Neuronal stem cell (in vitro differentiated cells): ENCODE data around the gene WDFY3.

Experiments used
- DNase-seq: peaks from one replicate; pipeline ENCODE4 v3.0.0-alpha.2; 2013; ENCODE audit warnings: low spot score
- H2AFZ ChIP-seq: one replicate; pipeline ENCODE4 v1.6.1; 2013; ENCODE audit warnings: mild to moderate bottlenecking, low read length, inconsistent platforms
- H2AK5ac ChIP-seq: 2 replicates; pipeline ENCODE4 v1.6.1; 2013; ENCODE audit warnings: low read depth, mild to moderate bottlenecking, inconsistent platforms, low read length, moderate library complexity, mixed read lengths
- H2BK120ac ChIP-seq: 2 replicates; pipeline ENCODE4 v1.6.1; 2013; ENCODE audit warnings: low read depth, mild to moderate bottlenecking, inconsistent platforms, low read length, moderate library complexity, mixed read lengths
- H2BK12ac ChIP-seq: one replicate; pipeline ENCODE4 v1.6.1; 2013; ENCODE audit warnings: low read length, inconsistent platforms
- H2BK15ac ChIP-seq: 2 replicates; pipeline ENCODE4 v1.6.1; 2013; ENCODE audit warnings: mild to moderate bottlenecking, low read length, inconsistent platforms, mixed read lengths
- H2BK5ac ChIP-seq: one replicate; pipeline ENCODE4 v1.6.1; 2013; ENCODE audit warnings: inconsistent platforms, mild to moderate bottlenecking, low read length, moderate library complexity
- H3K14ac ChIP-seq: one replicate; pipeline ENCODE4 v1.6.1; 2013; ENCODE audit warnings: low read length, inconsistent platforms
- H3K18ac ChIP-seq: 2 replicates; pipeline ENCODE4 v1.6.1; 2013; ENCODE audit warnings: low read length, inconsistent platforms
- H3K23ac ChIP-seq: 2 replicates; pipeline ENCODE4 v1.6.1; 2013; ENCODE audit warnings: low read depth, mild to moderate bottlenecking, mixed read lengths, low read length, inconsistent platforms; ENCODE audit not compliant: poor library complexity
- H3K27ac ChIP-seq: replicated peaks from 3 replicates; pipeline ENCODE4 v1.5.1; 2013; ENCODE audit warnings: low read length, inconsistent platforms
- H3K27me3 ChIP-seq, 3 experiments: 2 replicates each; pipeline ENCODE4 v1.6.1; 2013; ENCODE audit warnings: low read length in 3 of 3, mild to moderate bottlenecking in 2 of 3, inconsistent platforms in 1 of 3, low read depth in 1 of 3, mixed read lengths in 1 of 3, moderate library complexity in 1 of 3; ENCODE audit not compliant: control insufficient read depth in 3 of 3, insufficient read depth in 3 of 3
- H3K36me3 ChIP-seq, 2 donors: replicated peaks in 1 of 2; 2 replicates each; pipeline ENCODE4 v1.6.1; 2013; ENCODE audit warnings: low read length in 2 of 2; ENCODE audit not compliant: control insufficient read depth in 2 of 2, insufficient read depth in 2 of 2
- H3K4ac ChIP-seq: 2 replicates; pipeline ENCODE4 v1.6.1; 2013; ENCODE audit warnings: inconsistent platforms, mild to moderate bottlenecking, low read length, moderate library complexity
- H3K4me1 ChIP-seq, 2 donors: 1 replicate in 1 of 2; 2 replicates in 1 of 2; pipeline ENCODE4 v1.6.1; 2013; ENCODE audit warnings: low read length in 2 of 2, low read depth in 1 of 2; ENCODE audit not compliant: control insufficient read depth in 2 of 2, insufficient read depth in 1 of 2
- H3K4me2 ChIP-seq: one replicate; pipeline ENCODE4 v1.6.1; 2013; ENCODE audit warnings: mild to moderate bottlenecking, low read length, inconsistent platforms; ENCODE audit not compliant: insufficient read depth, poor library complexity, severe bottlenecking
- H3K4me3 ChIP-seq, 2 donors: 2 replicates each; pipeline ENCODE4 v1.5.1; 2013; ENCODE audit warnings: low read length in 2 of 2, mild to moderate bottlenecking in 2 of 2, inconsistent platforms in 1 of 2, moderate library complexity in 1 of 2
- H3K79me1 ChIP-seq: one replicate; pipeline ENCODE4 v1.6.1; 2013; ENCODE audit warnings: low read depth, mild to moderate bottlenecking, inconsistent platforms, low read length, moderate library complexity
- H3K9ac ChIP-seq: one replicate; pipeline ENCODE4 v1.6.1; 2013; ENCODE audit warnings: mild to moderate bottlenecking, low read depth, low read length, inconsistent platforms; ENCODE audit not compliant: poor library complexity
- H3K9me3 ChIP-seq, 2 donors: replicated peaks in 1 of 2; 2 replicates each; pipeline versions ENCODE3 to v1.6.1; 2013; ENCODE audit warnings: low read length in 2 of 2, mild to moderate bottlenecking in 2 of 2, inconsistent platforms in 1 of 2, low read depth in 1 of 2, mixed read lengths in 1 of 2, moderate library complexity in 1 of 2; ENCODE audit not compliant: control insufficient read depth in 2 of 2, insufficient read depth in 1 of 2
- H4K8ac ChIP-seq: one replicate; pipeline ENCODE4 v1.6.1; 2013; ENCODE audit warnings: low read depth, mild to moderate bottlenecking, inconsistent platforms, low read length, moderate library complexity
- H4K91ac ChIP-seq: one replicate; pipeline ENCODE4 v1.6.1; 2013; ENCODE audit warnings: low read length, low read depth, mild to moderate bottlenecking, inconsistent platforms; ENCODE audit not compliant: poor library complexity
- WGBS, 2 donors: extraction: QIAGEN DNeasy Blood & Tissue Kit; methylation state at CpG; one replicate each; pipeline ENCODE4 v1.1.7; 2013; ENCODE audit warnings: missing lambda C conversion rate in 2 of 2, mixed read lengths in 1 of 2; ENCODE audit not compliant: insufficient read length in 2 of 2, insufficient replicate concordance in 1 of 2; ENCODE audit errors: extremely low coverage in 2 of 2; 5-methylcytosine and 5-hydroxymethylcytosine counted together

The WDFY3 gene

DNA sequence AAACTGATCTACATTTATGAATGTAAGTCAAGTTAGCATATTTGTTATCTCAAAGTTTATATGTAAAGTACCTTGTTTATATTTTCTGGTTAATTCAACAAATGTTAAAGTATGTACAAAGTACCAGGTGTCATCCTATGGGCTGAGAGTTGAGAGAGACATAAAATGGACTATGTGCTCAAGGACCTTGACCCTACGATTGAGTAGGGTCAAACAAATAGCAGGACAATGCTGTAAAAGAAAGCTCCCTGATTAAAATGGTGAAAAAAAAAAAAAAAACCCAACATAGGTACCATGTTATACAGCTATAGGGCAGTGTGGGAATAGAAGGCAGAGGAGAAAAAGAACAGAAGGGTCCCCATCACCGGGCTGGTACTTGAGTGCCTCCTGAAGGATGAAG is 260.2 kb downstream of the WDFY3 start:
- Histone ChIP-seq H2BK120ac (no peak overlapping the region), H3K18ac (no peak overlapping the region), H3K27me3 (no peaks in the 10 kb centered on the region), H3K4ac (no peak overlapping the region), H2AFZ (no peak overlapping the region), H3K9ac (no peak overlapping the region), H3K9me3 (peaks cover 0 to 10% of the 10 kb centered on the region in 2 donors), H3K23ac (no peak overlapping the region), H2AK5ac (no peak overlapping the region), H3K79me1 (no peaks in the 10 kb centered on the region), H3K4me2 (no peak overlapping the region), H2BK5ac (no peak overlapping the region), H3K27ac (no peak overlapping the region), H2BK12ac (no peak overlapping the region), H3K4me1 (peaks cover 0 to 2% of the 10 kb centered on the region in 2 donors), H2BK15ac (no peak overlapping the region), H3K4me3 (no peak overlapping the region), H4K8ac (no peak overlapping the region), H3K36me3 (peaks cover 8 to 98% of the 10 kb centered on the region in 2 donors), H4K91ac (no peak overlapping the region), H3K14ac (no peak overlapping the region)
- DNase-seq: no peak
- WGBS, 2 donors: no CpG with 5 or more reads among the region's 2 CpGs

DNA sequence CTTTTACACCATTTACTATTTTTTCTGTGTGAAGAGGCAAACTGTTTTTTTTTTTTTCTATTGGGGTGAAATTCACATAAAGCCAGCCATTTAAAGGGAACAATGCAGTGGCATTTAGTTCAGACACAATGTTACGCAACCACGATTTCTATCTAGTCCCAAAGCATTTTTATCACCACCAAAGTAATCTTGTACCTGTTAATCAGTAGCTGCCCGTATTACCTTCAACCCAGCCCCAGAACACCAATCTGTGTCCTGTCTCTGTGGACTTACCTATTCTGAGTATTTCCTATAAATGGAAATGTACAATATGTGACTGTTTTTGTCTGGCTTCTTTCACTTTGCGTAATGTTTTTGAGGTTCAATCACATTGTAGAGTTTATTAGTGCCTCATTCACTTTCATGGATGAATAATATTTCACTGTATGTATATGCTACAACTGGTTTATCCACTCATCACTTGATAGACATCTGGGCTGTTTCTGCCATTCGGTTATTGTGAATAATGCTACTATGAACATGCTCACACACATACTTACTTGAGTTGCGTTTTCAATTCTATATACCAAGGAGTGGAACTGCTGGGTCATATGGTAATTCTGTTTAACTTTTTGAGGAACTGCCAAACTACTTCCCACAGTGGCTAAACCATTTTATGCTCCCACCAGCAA is 267.4 kb downstream of the WDFY3 start:
- H2BK5ac ChIP-seq: no peak overlapping the region
- no peak overlapping the region for H3K27ac ChIP-seq
- no peaks in the 10 kb centered on the region for H3K27me3 ChIP-seq
- no peak overlapping the region for H3K23ac ChIP-seq
- no peak overlapping the region for H3K18ac ChIP-seq
- H3K14ac ChIP-seq: no peak overlapping the region
- H4K8ac ChIP-seq: no peak overlapping the region
- no peak overlapping the region for H2BK15ac ChIP-seq
- no CpG with 5 or more reads among the region's 6 CpGs for WGBS, 2 donors
- H3K36me3 ChIP-seq: peaks cover 12 to 94% of the 10 kb centered on the region in 2 donors
- no peak for DNase-seq
- H3K4ac ChIP-seq: no peak overlapping the region
- no peak overlapping the region for H3K9ac ChIP-seq
- H4K91ac ChIP-seq: no peak overlapping the region
- no peak overlapping the region for H2AK5ac ChIP-seq
- no peak overlapping the region for H2BK12ac ChIP-seq
- no peaks in the 10 kb centered on the region for H3K79me1 ChIP-seq
- no peaks in the 10 kb centered on the region for H3K4me1 ChIP-seq
- no peak overlapping the region for H2AFZ ChIP-seq
- H3K9me3 ChIP-seq: no peaks in the 10 kb centered on the region
- no peak overlapping the region for H3K4me3 ChIP-seq
- H2BK120ac ChIP-seq: no peak overlapping the region
- no peak overlapping the region for H3K4me2 ChIP-seq

DNA sequence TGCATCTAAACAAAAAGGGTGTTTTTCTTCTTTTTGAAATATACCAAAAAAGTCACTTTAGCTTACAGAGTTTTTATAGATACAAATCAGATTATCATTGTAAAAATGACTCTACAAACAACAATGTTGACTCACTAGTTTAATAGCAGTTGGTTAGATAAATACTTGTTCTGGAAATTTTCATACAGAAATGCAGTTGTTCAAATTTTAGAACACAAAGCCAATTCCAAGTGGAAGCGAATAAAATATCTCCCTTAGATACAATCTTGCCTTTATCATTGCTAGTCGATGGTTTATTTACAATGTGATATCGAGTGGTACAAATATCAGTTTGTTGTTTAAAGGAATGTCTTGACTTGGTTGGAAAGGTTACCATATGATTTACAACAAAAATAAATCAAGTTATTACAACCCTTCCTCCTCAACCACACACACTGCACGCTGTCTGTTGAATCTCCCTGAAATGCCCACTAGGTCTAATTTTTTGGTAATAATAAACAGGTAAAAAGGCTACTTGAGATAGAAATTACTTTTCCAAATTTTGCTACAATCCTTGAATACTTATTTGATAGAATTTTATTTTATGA is 268.8 kb downstream of the WDFY3 start:
- H2AFZ ChIP-seq: no peak overlapping the region
- H3K23ac ChIP-seq: no peak overlapping the region
- H3K4me1 ChIP-seq: no peaks in the 10 kb centered on the region
- no peak overlapping the region for H3K14ac ChIP-seq
- no peak overlapping the region for H3K4ac ChIP-seq
- peaks cover 9 to 96% of the 10 kb centered on the region in 2 donors for H3K36me3 ChIP-seq
- no peak for DNase-seq
- H3K27ac ChIP-seq: no peak overlapping the region
- no peak overlapping the region for H4K8ac ChIP-seq
- no peak overlapping the region for H2BK120ac ChIP-seq
- no peak overlapping the region for H3K18ac ChIP-seq
- no peaks in the 10 kb centered on the region for H3K79me1 ChIP-seq
- H3K4me2 ChIP-seq: no peak overlapping the region
- no peak overlapping the region for H2BK15ac ChIP-seq
- H3K27me3 ChIP-seq: no peaks in the 10 kb centered on the region
- no peak overlapping the region for H3K9ac ChIP-seq
- no peaks in the 10 kb centered on the region for H3K9me3 ChIP-seq
- WGBS, 2 donors: no CpG with 5 or more reads among the region's 4 CpGs
- H2BK5ac ChIP-seq: no peak overlapping the region
- no peak overlapping the region for H3K4me3 ChIP-seq
- H4K91ac ChIP-seq: no peak overlapping the region
- H2AK5ac ChIP-seq: no peak overlapping the region
- no peak overlapping the region for H2BK12ac ChIP-seq

DNA sequence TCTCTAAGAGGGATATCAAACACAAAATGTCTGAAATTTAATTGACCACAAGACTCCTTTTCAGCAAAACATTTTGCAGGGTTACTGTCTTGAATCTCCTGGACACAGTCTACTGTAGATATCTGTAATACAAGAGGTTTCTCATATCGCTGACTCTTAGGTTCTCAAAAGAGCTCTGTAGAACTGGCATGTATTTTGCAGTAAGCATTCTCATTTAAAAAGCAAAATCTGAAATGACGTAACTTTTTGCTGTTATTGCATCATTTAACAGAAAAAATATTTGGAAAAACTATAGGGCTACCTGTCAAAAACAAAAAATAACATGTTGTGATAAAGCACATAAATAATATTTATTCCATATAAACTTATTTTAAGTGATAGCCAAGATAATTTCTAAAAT is 269.3 kb downstream of the WDFY3 start:
- no peaks in the 10 kb centered on the region for H3K9me3 ChIP-seq
- H3K18ac ChIP-seq: no peak overlapping the region
- no peaks in the 10 kb centered on the region for H3K27me3 ChIP-seq
- H3K79me1 ChIP-seq: no peaks in the 10 kb centered on the region
- peaks cover 9 to 96% of the 10 kb centered on the region in 2 donors for H3K36me3 ChIP-seq
- WGBS, 2 donors: no CpG with 5 or more reads among the region's 2 CpGs
- no peak overlapping the region for H4K8ac ChIP-seq
- no peak overlapping the region for H3K4me3 ChIP-seq
- H2BK120ac ChIP-seq: no peak overlapping the region
- no peaks in the 10 kb centered on the region for H3K4me1 ChIP-seq
- no peak overlapping the region for H2AFZ ChIP-seq
- no peak for DNase-seq
- no peak overlapping the region for H3K4me2 ChIP-seq
- no peak overlapping the region for H2BK12ac ChIP-seq
- no peak overlapping the region for H4K91ac ChIP-seq
- no peak overlapping the region for H3K4ac ChIP-seq
- no peak overlapping the region for H3K23ac ChIP-seq
- no peak overlapping the region for H3K9ac ChIP-seq
- no peak overlapping the region for H3K27ac ChIP-seq
- H2BK5ac ChIP-seq: no peak overlapping the region
- H2BK15ac ChIP-seq: no peak overlapping the region
- no peak overlapping the region for H2AK5ac ChIP-seq
- H3K14ac ChIP-seq: no peak overlapping the region
